Measurements from ENCODE around the gene BANF2. TPM values are rescaled to one million over a fixed set of nuclear protein-coding genes. Genes with fewer than 3 reads are reported as not detected.

The BANF2 gene
- total RNA-seq, 1 experiment from 2014 or later, result not detected

- DNase-seq, result no peak
- Histone ChIP-seq H3K27ac (ENCODE audit: insufficient read length, low read depth, low read length) (no peak overlapping the region), H2AK5ac (ENCODE audit: insufficient read length, low read length) (no peak overlapping the region), H3K9me3 (ENCODE audit: control insufficient read depth, low read depth, low read length) (no peaks in the 10 kb centered on the region), H3K79me2 (ENCODE audit: insufficient read depth, low read length) (no peaks in the 10 kb centered on the region), H3K56ac (ENCODE audit: insufficient read length, low read depth, low read length) (no peak overlapping the region), H3K27me3 (ENCODE audit: insufficient read depth, low read length) (no peaks in the 10 kb centered on the region), H3K23me2 (ENCODE audit: insufficient read length, low read depth, low read length, poor library complexity, severe bottlenecking) (no peaks in the 10 kb centered on the region), H4K91ac (ENCODE audit: insufficient read length, low read depth, low read length) (no peak overlapping the region), H3K4me1 (ENCODE audit: insufficient read depth, low read length) (peaks cover 8% of the 10 kb centered on the region; the same call in 1 of the 2 replicates), H3K14ac (ENCODE audit: insufficient read depth, low read length) (no peak overlapping the region), H2AFZ (ENCODE audit: low read length) (no peak overlapping the region), H3T11ph (ENCODE audit: low read length) (no peak overlapping the region), H3K4me2 (ENCODE audit: insufficient read depth, insufficient read length, low read length) (no peak overlapping the region), H2BK5ac (ENCODE audit: insufficient read length, low read length) (no peak overlapping the region), H3K79me1 (ENCODE audit: insufficient read depth, low read depth, low read length, poor library complexity, severe bottlenecking) (no peaks in the 10 kb centered on the region), H4K20me1 (ENCODE audit: control insufficient read depth, insufficient read depth, insufficient read length) (no peaks in the 10 kb centered on the region), H3K9ac (ENCODE audit: extremely low read depth, insufficient read length, low read length) (no peak overlapping the region), H2BK12ac (ENCODE audit: insufficient read length, low read depth, low read length) (no peak overlapping the region), H2BK15ac (ENCODE audit: low read depth, low read length) (no peak overlapping the region), H4K5ac (ENCODE audit: insufficient read length, low read depth, low read length) (no peak overlapping the region), H2BK120ac (ENCODE audit: low read depth, low read length, poor library complexity, severe bottlenecking) (no peak overlapping the region), H4K8ac (replicated peaks; ENCODE audit: insufficient read length, low read depth, low read length) (no peak overlapping the region), H3K18ac (ENCODE audit: insufficient read length, low read depth, low read length) (no peak overlapping the region), H3K4ac (ENCODE audit: low read depth, low read length) (no peak overlapping the region), H2BK20ac (ENCODE audit: low read depth, low read length, poor library complexity, severe bottlenecking) (no peak overlapping the region), H3K23ac (ENCODE audit: insufficient read length, low read depth, low read length) (no peak overlapping the region)
- no peak for TF ChIP-seq CTCF (conservative IDR thresholded peaks at IDR 0.05)
- Mint-ChIP-seq H3K27ac (no peak overlapping the region), H3K4me1 (peaks cover 10% of the 10 kb centered on the region in 2 experiments), H3K27me3 (ENCODE audit: low read depth) (peaks cover 36% of the 10 kb centered on the region), H3K36me3 (ENCODE audit: insufficient read depth in 1 of 3, low read depth in 3 of 3) (peaks cover 0 to 3% (median 2%) of the 10 kb centered on the region in 3 experiments; a peak in 2 of 7 replicates), H3K4me3 (no peak overlapping the region), H3K9me3 (peaks cover 7 to 17% of the 10 kb centered on the region in 2 experiments; a peak in 4 of 5 replicates)
- WGBS (ENCODE audit: extremely low coverage, insufficient read length, low lambda C conversion rate), result no CpG with 5 or more reads among the region's 2 CpGs
Measured at GRCh38 chr20:17690144-17690543, 9.6 kb upstream of the BANF2 start.
